CD4-positive, alpha-beta T cell treated with Interleukin-2 at 100 ng/mL for 4 hours (primary cell): ENCODE results near the gene CEACAM19.
A peak's percentile ranks its signal among the peaks of the same experiment; 100 is the strongest.
"Not testable (repeated sequence)": the region's sequence is repeated elsewhere in the genome, so short reads cannot be mapped to it uniquely, and the experiment has no call there.

Source experiments
- DNase-seq: peaks from one replicate; pipeline ENCODE4 v3.0.0-alpha.2; 2020; ENCODE audit warnings: low spot score

CEACAM19 gene

DNA sequence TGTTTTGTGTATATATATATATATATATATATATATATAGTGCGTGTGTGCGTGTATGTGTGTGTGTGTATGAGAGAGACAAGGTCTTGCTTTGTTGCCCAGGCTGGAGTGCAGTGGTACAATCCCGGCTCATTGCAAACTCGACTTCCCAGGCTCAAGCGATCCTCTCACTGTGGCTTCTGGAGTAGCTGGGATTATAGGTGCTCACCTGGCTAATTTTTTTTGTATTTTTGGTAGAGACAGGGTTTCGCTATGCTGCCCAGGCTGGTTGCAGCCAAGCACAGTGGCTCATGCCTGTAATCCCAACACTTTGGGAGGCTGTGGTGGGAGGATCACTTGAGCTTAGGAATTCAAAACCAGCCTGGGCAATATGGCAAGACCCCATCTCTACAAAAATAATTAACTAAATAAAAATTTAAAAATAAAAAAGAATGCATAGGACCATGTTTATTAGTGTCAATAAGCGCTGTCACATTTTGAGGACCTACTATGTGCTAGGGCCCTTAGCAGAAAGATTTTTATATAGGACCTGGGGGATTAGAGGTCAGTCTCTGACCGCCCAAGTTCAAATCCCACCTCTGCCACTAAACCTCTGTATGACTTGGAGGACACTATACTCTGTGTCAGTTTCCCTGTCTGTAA is 25.8 kb upstream of the CEACAM19 start:
- no peak for DNase-seq

DNA sequence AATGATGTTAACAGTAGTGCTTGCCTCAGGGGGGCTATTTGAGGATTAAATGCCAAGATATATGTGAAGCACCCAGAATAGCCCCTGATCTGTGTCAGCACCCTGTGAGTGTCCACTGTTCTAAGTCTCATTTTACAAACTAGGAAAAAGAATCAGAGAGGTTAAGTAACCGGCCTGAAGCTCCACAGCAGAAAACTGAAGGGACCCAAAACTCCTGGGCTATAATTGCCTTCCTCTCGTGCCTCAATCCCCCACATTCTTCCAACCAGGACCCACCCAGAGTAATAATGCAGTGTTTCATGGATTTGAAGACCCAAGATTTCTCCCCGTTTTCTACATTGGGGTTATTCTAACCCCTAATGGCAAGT is 25.2 kb upstream of the CEACAM19 start:
- no peak for DNase-seq

DNA sequence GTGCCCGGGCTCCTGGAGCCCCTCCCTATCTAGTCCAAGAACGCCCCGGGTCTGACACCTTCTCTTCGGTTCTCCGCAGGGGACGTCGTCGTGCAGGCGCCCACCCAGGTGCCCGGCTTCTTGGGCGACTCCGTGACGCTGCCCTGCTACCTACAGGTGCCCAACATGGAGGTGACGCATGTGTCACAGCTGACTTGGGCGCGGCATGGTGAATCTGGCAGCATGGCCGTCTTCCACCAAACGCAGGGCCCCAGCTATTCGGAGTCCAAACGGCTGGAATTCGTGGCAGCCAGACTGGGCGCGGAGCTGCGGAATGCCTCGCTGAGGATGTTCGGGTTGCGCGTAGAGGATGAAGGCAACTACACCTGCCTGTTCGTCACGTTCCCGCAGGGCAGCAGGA is 24.1 kb upstream of the CEACAM19 start:
- DNase-seq, result no peak

DNA sequence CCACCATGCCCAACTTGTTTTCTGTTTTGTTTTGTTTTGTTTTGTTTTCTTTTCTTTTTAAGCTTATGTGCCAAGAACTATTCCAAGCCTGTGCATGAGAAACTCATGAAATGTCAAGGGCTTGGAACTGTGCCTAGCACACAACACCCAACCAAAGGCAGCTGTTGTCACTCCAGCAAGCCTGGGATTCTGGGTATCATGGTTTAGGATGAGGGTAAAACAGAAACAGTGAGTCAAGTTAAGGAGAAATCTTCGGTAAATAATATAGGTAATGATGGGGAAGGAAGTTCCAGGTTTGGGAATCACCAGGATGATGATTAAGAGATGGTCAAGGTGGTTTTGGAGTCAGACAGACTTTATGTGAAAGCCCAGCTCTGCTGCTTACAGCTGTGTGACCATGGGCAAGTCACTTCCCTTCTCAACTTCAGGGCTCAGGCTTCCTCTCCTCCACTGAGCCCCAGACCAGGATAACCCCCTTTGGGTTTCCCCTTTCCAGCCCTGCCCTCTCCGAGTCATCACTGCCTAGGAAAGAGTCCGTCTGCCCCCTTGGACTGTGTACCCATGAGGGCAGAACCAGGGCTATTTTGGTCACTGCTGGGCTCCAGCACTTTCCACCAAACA is 22.5 kb upstream of the CEACAM19 start:
- DNase-seq, result no peak

DNA sequence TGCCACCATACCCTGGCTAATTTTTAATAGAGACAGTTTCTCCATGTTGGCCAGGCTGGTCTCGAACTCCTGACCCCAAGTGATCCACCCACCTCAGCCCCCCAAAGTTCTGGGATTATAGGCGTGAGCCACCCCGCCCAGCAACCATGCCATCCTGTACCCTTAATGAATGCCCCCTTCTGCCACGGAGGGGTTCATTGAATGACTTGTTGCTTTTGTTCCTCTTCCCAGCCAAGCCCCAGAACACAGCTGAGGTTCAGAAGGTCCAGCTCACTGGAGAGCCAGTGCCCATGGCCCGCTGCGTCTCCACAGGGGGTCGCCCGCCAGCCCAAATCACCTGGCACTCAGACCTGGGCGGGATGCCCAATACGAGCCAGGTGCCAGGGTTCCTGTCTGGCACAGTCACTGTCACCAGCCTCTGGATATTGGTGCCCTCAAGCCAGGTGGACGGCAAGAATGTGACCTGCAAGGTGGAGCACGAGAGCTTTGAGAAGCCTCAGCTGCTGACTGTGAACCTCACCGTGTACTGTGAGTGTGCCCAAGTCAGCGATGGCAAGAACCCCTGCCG is 21.6 kb upstream of the CEACAM19 start:
- no peak for DNase-seq

DNA sequence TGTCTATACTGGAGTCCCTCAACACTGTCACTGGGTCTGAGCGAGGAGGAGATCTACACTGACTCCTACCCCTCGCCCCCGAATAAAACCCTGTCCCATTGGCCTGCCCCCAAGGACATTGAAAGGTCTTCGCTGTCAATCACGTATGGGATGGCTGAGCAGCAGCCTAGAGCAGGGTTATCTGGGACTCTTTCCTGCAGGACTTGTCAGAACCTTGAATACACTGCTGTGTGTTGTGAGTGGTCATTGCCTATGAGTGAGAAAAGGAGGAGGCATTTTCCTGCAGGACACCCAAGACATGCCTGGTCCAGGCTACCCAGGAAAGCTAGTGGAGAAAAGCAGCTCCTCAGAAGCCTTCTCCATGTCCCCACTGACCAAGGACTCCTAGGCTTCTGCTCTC is 17.9 kb upstream of the CEACAM19 start:
- no peak for DNase-seq

DNA sequence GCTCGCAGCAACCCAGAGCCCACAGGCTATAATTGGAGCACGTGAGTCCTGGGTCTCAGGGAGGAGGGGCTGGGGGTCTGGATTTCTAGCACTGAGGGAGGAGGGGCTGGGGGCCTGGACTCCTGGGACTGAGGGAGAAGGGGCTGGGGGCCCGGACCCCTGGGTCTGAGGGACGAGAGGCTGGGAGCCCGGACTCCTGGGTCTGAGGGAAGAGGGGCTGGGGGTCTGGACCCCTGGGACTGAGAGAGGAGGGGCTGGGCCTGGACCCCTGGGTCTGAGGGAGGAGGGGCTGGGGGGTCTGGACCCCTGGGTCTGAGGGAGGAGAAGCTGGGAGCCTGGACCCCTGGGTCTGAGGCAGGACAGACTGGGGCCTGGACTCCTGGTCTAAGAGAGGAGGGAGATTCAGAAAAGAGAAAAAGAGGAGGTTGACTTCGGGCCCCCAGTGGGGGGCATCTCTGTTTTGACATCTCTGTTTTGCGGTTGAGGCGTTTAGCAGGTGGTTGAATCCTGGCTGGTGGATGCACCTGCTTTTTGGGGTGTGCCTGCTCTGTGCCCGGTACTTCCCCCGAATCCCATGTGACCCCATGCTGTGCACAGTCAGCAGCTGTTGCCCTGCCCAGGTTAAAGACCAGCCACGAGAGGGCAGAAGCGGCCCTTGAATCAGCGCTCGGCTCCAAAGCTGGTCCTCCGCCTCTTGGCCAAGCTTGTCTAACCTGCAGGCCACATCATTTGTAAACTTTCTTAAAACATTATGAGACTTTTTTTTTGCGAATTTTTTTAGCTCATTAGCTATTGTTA is 17.1 kb upstream of the CEACAM19 start:
- peak; percentile 72 for DNase-seq

DNA sequence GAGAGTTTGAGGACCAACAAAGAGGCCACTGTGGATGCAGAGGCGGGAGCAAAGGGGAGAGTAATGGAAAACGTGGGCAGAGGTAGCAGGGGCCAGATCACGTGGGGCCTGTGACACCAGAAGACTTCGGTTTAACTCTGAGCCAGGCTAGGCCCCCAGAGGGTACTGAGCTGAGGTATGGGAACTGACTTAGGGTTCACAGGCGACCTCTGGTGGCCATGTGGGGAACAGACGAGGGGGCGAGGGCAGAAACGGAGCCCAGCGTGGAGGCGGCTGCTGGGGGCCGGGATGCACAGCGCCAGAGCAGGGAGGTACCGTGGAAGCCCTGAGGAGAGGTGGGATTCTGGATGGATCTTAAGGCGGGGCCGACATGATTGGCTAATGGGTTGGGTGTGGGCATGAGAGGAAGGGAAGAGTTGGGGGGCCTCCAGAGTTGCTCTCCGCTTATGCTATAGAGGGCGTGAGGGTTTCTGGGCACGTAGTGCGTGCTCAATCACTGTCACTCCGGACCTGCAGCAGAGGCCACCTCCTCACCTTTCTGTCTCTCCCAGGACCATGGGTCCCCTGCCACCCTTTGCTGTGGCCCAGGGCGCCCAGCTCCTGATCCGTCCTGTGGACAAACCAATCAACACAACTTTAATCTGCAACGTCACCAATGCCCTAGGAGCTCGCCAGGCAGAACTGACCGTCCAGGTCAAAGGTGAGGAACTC is 13.9 kb upstream of the CEACAM19 start:
- peak; percentile 60 for DNase-seq

DNA sequence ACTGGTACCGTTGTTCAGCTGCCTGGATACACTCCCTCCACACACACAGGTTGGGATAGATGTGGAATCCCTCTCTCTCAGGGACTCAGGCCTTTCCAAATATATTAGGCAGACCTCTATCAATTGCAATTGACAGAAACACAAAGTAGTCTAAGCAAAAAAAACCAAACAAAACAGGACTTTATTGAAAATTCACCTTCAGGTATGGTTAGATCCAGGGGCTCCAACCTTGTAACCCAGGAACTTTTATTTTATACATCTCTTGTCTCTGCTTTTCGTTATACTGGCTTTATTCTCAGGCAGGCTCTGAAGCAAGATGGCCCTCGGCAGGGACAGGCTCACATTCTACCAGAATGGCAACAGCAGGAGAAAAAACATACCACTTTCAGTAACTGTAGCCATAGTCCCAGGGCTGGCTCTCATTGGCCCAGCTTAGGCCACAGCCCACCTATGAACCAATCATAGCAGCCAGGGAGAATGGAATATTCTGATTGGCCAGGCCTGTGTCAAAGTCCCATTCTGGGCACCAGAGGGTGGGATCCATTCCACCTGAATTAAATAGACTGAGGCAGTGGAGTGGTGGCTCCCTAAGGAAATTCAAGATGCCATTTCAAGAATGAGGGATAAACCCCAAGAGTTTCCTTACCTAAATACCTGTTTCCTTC is 13.1 kb upstream of the CEACAM19 start:
- DNase-seq, result no peak

DNA sequence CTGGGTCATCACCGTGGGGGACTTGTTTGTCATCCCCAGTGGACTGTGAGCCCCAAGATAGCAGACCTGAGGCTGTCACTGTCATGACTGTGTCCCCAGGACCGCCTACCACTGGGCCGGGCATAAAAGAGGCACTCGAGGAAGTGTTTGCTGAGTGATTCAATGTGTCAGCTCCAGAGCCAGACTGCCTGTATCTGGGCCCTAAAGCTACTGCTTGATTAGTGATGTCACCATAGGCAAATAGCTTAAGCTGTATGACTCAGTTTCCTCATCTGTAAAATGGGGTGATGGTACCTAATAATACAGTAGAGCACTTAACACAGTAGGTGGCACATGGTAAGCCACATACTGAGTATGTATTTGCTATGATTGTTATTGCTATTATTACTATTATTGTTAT is 11.2 kb upstream of the CEACAM19 start:
- DNase-seq, result no peak

DNA sequence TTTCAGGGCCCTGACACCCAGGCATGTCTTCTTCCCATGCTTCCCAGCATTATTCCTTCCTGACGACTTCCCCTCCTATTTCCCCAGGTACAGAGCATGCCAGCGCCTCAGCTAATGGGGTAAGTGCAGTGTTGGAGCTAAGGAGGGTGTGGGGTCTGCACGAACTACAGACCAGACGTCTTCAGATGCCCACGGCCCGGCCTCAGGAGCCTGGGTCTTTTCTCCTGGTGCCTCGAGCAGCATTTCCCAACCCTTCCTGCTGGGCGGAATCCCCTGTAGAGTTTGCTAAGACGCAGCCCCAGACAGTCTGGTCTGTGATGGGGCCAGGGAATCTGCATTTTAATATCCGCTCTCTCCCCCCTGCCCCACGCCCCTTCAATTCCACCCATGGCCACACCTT is 10.1 kb upstream of the CEACAM19 start:
- no peak for DNase-seq

DNA sequence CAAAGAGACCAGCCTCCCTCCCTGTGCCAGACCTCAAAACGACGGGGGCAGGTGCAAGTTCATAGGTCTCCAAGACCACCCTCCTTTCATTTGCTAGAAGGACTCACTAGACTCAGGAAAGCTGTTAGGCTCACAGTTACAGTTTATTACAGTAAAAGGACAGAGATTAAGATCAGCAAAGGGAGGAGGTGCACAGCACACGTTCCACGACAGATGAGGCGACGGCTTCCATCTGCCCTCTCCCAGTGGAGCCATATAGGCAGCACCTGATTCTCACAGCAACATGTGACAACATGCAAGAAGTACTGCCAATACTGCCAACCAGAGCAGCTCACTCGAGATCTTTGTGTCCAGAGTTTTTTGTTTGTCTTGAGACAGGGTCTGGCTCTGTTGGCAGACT is 9.4 kb upstream of the CEACAM19 start:
- no peak for DNase-seq

DNA sequence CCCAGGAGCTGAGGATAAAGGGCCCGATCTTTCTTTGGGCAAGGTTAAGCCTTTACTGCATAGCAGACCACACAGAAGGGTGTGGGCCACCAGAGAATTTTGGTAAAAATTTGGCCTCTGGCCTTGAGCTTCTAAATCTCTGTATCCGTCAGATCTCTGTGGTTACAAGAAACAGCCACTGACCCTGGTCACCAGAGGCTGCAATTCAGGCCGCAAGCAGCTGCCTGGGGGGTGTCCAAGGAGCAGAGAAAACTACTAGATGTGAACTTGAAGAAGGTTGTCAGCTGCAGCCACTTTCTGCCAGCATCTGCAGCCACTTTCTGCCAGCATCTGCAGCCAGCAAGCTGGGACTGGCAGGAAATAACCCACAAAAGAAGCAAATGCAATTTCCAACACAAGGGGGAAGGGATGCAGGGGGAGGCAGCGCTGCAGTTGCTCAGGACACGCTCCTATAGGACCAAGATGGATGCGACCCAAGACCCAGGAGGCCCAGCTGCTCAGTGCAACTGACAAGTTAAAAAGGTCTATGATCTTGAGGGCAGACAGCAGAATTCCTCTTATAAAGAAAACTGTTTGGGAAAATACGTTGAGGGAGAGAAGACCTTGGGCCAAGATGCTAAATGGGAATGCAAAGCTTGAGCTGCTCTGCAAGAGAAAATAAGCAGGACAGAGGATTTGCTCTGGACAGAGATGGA is 8.4 kb upstream of the CEACAM19 start:
- DNase-seq, result no peak

DNA sequence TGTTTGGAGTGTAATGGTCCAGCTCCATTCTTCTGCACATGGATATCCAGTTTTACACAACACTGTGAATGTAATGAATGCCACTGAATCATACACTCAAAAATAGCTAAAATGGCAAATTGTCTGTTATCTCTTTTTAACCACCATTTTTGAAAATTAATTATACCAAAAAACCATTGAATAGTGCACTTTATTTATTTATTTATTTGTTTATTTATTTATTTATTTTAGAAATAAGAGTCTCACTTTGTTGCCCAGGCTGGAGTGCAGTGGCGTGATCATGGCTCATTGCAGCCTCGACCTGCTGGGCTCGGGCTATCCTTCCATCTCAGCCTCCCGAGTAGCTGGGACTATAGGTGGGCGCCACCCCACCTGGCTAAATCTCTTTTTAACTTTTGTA is 7.3 kb upstream of the CEACAM19 start:
- DNase-seq, result no peak

DNA sequence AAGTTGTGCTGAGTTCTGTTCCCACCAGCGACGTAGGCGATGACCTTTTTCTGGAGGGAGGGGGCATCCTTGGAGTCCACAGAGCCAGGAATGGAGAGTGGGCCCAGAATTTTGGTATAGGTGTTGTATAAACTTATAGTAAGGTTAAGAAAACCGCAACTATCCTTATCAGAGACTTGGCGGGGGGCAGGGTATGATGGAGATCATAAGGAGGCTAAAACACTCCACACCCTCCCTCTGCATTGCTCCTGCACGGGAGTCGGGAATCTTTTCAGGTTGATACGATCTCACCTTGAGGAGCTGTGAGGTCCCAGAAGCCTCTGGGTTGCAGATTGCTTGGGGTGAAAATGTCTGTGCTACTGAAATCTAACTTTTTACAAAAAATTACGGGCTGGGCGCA is 6.3 kb upstream of the CEACAM19 start:
- DNase-seq, result no peak

DNA sequence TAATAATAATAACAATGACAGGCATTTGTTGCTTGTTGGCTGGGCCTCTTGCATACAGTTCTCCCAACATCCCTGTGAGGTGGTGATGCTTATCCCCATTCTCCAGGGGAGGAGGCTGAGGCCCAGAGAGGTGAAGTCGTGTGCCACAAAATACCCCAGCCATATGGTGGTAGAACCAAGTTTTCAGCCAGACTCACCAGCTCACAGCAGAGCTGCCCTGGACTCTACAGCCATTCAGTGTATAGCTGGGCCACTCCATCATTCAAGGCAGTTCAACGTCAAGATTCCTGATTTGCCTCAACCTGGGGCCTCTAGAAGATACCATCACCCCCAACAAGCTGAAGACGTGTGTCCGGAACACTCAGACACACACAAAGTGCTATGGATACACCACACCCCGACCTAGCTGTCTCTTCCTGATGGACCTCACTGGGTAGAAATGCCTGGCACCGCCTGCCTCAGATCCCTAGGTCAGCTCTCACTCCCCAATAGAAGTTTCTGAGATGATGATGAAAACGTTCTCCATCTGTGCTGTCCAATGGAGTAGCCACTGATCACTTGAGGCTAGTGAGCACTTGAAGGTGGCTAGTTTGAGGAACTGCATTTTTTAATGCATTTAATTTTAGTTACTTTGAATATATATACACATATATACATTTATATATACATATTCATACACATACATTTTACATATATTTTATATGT is 4.3 kb upstream of the CEACAM19 start:
- no peak for DNase-seq

DNA sequence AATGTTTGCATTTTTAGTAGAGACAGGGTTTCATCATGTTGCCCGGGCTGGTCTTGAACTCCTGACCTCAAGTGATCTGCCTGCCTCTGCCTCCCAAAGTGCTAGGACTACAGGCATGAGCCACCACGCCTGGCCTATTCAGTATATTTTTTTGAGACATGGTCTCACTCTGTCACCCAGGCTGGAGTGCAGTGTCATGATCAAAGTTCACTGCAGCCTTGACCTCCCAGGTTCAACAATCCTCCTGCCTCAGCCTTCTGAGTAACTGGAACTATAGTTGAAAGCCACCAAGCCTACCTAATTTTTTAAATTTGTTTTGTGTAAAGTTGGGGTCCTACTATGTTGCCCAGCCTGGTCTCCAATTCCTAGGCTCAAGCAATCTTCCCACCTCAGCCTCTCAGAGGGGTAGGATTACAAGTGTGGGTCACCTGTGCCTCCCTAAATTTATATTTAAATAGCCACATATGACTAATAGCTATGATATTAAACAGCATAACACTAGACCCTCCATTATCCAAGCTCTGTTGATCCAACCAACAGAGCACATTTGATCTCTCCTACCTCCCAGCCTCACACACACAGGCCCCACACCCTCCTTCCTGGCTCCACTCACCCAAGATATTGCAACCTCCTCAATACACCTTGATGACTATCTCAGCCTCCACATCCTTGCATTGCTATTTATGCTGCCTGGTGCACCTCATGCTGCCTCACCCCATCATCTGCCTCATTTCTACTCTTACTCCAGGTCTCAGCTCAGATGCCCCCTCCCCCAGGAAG is 2.1 kb upstream of the CEACAM19 start:
- no peak for DNase-seq

DNA sequence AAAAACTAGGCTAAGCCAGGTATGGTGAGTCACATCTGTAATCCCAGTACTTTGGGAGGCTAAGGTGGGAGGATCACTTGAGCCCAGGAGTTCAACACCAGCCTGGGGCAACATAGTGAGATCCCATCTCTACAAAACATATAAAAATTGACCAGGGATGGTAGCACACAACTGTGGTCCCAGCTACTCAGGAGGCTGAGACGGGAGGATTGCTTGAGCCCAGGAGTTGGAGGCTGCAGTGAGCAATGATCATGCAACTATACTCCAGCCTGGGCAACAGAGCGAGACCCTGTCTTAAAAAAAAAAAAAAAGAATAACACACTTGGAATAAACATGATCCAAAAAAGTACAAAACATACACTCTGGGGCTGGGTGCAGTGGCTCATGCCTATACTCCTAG is 1.3 kb upstream of the CEACAM19 start:
- not testable (repeated sequence) for DNase-seq

DNA sequence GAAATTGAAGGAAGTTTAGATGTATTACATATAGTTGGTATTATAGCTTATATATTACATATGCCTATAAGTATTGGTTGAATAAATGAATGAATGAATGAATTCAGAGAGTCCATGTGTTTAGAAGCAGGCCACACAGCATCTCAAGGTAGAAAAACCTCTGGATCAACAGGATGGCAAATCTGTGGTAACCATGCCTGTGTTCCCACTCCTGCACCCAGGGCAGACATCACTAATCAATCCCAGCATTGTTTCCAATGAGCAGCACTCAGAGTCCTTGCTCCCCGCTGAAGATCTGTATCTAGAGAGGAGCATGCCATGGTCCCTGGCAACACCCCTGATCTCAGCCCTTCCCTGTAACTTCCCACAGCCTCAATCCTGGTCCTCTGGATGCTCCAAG is 944 bp downstream of the CEACAM19 start:
- DNase-seq, result no peak

DNA sequence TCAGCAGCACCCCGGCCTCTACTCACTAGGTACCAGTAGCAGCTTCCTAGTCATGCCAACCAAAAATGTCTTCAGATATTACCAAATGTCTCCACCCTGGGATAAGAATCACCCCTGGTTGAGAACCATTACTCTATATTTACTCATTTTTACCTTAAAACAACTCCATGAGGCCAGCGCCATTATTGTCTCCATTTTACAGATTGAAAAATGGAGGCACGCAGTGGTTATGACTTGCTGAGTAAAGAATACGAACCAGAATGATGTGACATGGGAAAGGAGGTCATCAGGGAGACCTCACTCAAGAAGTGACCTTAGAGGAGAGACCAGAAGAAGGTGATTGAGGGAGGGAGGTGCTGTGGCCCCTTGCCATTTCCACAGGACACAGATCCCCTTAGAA is 2.2 kb downstream of the CEACAM19 start:
- DNase-seq, result no peak
